Mesendoderm (in vitro differentiated cells): ENCODE data around the gene STK35.

Experiments
- DNase-seq: peaks from one replicate; pipeline ENCODE4 v3.0.0; 2013
- H2AK5ac ChIP-seq: 2 replicates; pipeline ENCODE4 v1.6.1; 2013; ENCODE audit warnings: low read length, inconsistent platforms
- H2BK120ac ChIP-seq: 2 replicates; pipeline ENCODE4 v1.6.1; 2013; ENCODE audit warnings: low read depth, mild to moderate bottlenecking, low read length, moderate library complexity, mixed read lengths
- H2BK15ac ChIP-seq: replicated peaks from 2 replicates; pipeline ENCODE4 v1.6.1; 2013; ENCODE audit warnings: low read depth, mild to moderate bottlenecking, moderate library complexity
- H2BK5ac ChIP-seq: 2 replicates; pipeline ENCODE4 v1.6.1; 2013; ENCODE audit warnings: low read length, inconsistent platforms
- H3K18ac ChIP-seq: 2 replicates; pipeline ENCODE4 v1.6.1; 2013; ENCODE audit warnings: mild to moderate bottlenecking, low read length, mixed read lengths
- H3K23ac ChIP-seq: one replicate; pipeline ENCODE4 v1.6.1; 2013; ENCODE audit warnings: low read length
- H3K27ac ChIP-seq: 2 replicates; pipeline ENCODE4 v1.5.1; 2013; ENCODE audit warnings: low read depth, mild to moderate bottlenecking, inconsistent platforms, low read length, moderate library complexity
- H3K27me3 ChIP-seq: 2 replicates; pipeline ENCODE4 v1.6.1; 2013; ENCODE audit warnings: low read length, control low read depth, mild to moderate bottlenecking, inconsistent platforms; ENCODE audit not compliant: insufficient read depth, poor library complexity
- H3K36me3 ChIP-seq: 2 replicates; pipeline ENCODE4 v1.6.1; 2013; ENCODE audit warnings: low read length, inconsistent platforms; ENCODE audit not compliant: control insufficient read depth, insufficient read depth
- H3K4ac ChIP-seq: one replicate; pipeline ENCODE4 v1.6.1; 2013; ENCODE audit warnings: low read depth, mild to moderate bottlenecking, low read length, moderate library complexity
- H3K4me1 ChIP-seq: 2 replicates; pipeline ENCODE4 v1.6.1; 2013; ENCODE audit warnings: low read depth, low read length, inconsistent platforms; ENCODE audit not compliant: control insufficient read depth
- H3K4me2 ChIP-seq: 2 replicates; pipeline ENCODE4 v1.6.1; 2013; ENCODE audit warnings: low read length
- H3K4me3 ChIP-seq: 2 replicates; pipeline ENCODE4 v1.5.1; 2013; ENCODE audit warnings: mild to moderate bottlenecking, low read length
- H3K56ac ChIP-seq: one replicate; pipeline ENCODE4 v1.6.1; 2013; ENCODE audit warnings: low read length
- H3K79me1 ChIP-seq: 2 replicates; pipeline ENCODE4 v1.6.1; 2013; ENCODE audit warnings: low read length, inconsistent platforms
- H3K79me2 ChIP-seq: 2 replicates; pipeline ENCODE4 v1.6.1; 2013; ENCODE audit warnings: mild to moderate bottlenecking, low read length; ENCODE audit not compliant: control insufficient read depth, insufficient read depth
- H3K9ac ChIP-seq: 2 replicates; pipeline ENCODE4 v1.6.1; 2013; ENCODE audit warnings: low read length, inconsistent platforms
- H4K5ac ChIP-seq: one replicate; pipeline ENCODE4 v1.6.1; 2013; ENCODE audit warnings: low read length
- H4K8ac ChIP-seq: one replicate; pipeline ENCODE4 v1.6.1; 2013; ENCODE audit warnings: low read depth, mild to moderate bottlenecking, control low read depth, low read length, moderate library complexity
- WGBS: extraction: QIAGEN DNeasy Blood & Tissue Kit; methylation state at CpG from one replicate; pipeline ENCODE4 v1.1.7; 2013; ENCODE audit warnings: low lambda C conversion rate, missing lambda C conversion rate; ENCODE audit not compliant: insufficient coverage; ENCODE audit errors: extremely low coverage; 5-methylcytosine and 5-hydroxymethylcytosine counted together

STK35 gene

GRCh38 chr20:2086980-2087377 lies 14.6 kb upstream of the STK35 start:
- H3K79me2 ChIP-seq: no peaks in the 10 kb centered on the region
- no peak overlapping the region for H3K23ac ChIP-seq
- no peaks in the 10 kb centered on the region for H3K4me1 ChIP-seq
- H4K8ac ChIP-seq: no peak overlapping the region
- no peak for DNase-seq
- no peaks in the 10 kb centered on the region for H3K27me3 ChIP-seq
- no peak overlapping the region for H2BK5ac ChIP-seq
- H2BK15ac ChIP-seq: no peak overlapping the region
- no peak overlapping the region for H3K56ac ChIP-seq
- H2AK5ac ChIP-seq: no peak overlapping the region
- no peak overlapping the region for H3K9ac ChIP-seq
- H3K36me3 ChIP-seq: no peaks in the 10 kb centered on the region
- no peaks in the 10 kb centered on the region for H3K79me1 ChIP-seq
- no peak overlapping the region for H3K4me2 ChIP-seq
- WGBS: no CpG with 5 or more reads among the region's 2 CpGs
- no peak overlapping the region for H3K18ac ChIP-seq
- no peak overlapping the region for H4K5ac ChIP-seq
- H3K4me3 ChIP-seq: no peak overlapping the region
- no peak overlapping the region for H2BK120ac ChIP-seq
- H3K27ac ChIP-seq: no peak overlapping the region
- no peak overlapping the region for H3K4ac ChIP-seq

- no peak overlapping the region for H3K23ac ChIP-seq
- DNase-seq: no peak
- H3K56ac ChIP-seq: no peak overlapping the region
- no peak overlapping the region for H2BK5ac ChIP-seq
- no peak overlapping the region for H3K27ac ChIP-seq
- H2BK120ac ChIP-seq: no peak overlapping the region
- H4K5ac ChIP-seq: no peak overlapping the region
- no peak overlapping the region for H3K4ac ChIP-seq
- no peaks in the 10 kb centered on the region for H3K27me3 ChIP-seq
- H4K8ac ChIP-seq: no peak overlapping the region
- H3K79me1 ChIP-seq: no peaks in the 10 kb centered on the region
- no peak overlapping the region for H3K4me2 ChIP-seq
- H3K18ac ChIP-seq: no peak overlapping the region
- H3K4me3 ChIP-seq: no peak overlapping the region
- H3K9ac ChIP-seq: no peak overlapping the region
- no peaks in the 10 kb centered on the region for H3K36me3 ChIP-seq
- H3K4me1 ChIP-seq: no peaks in the 10 kb centered on the region
- H2AK5ac ChIP-seq: no peak overlapping the region
- H3K79me2 ChIP-seq: no peaks in the 10 kb centered on the region
- H2BK15ac ChIP-seq: no peak overlapping the region
- no CpG with 5 or more reads among the region's 2 CpGs for WGBS
Observed at GRCh38 chr20:2088891-2089290, 12.7 kb upstream of the STK35 start.

- WGBS: no CpG with 5 or more reads among the region's 5 CpGs
- Histone ChIP-seq H2BK15ac (no peak overlapping the region), H2BK120ac (no peak overlapping the region), H4K5ac (no peak overlapping the region), H3K79me2 (no peaks in the 10 kb centered on the region), H2BK5ac (no peak overlapping the region), H4K8ac (no peak overlapping the region), H3K23ac (no peak overlapping the region), H3K4me1 (no peaks in the 10 kb centered on the region), H2AK5ac (no peak overlapping the region), H3K79me1 (no peaks in the 10 kb centered on the region), H3K27me3 (no peaks in the 10 kb centered on the region), H3K9ac (no peak overlapping the region), H3K36me3 (no peaks in the 10 kb centered on the region), H3K4ac (no peak overlapping the region), H3K56ac (no peak overlapping the region), H3K4me2 (no peak overlapping the region), H3K4me3 (no peak overlapping the region), H3K27ac (no peak overlapping the region), H3K18ac (no peak overlapping the region)
- no peak for DNase-seq
Observed at GRCh38 chr20:2089447-2089846, 12.2 kb upstream of the STK35 start.

GRCh38 chr20:2093159-2093781 lies 8.4 kb upstream of the STK35 start:
- H4K5ac ChIP-seq: no peak overlapping the region
- no peak overlapping the region for H2BK120ac ChIP-seq
- H3K27ac ChIP-seq: no peak overlapping the region
- no peaks in the 10 kb centered on the region for H3K79me2 ChIP-seq
- DNase-seq: peak; percentile 48
- H3K4me1 ChIP-seq: no peaks in the 10 kb centered on the region
- no peaks in the 10 kb centered on the region for H3K79me1 ChIP-seq
- H3K56ac ChIP-seq: no peak overlapping the region
- no CpG with 5 or more reads among the region's 4 CpGs for WGBS
- H3K36me3 ChIP-seq: no peaks in the 10 kb centered on the region
- no peak overlapping the region for H2BK15ac ChIP-seq
- no peak overlapping the region for H3K4ac ChIP-seq
- H2AK5ac ChIP-seq: no peak overlapping the region
- H3K4me2 ChIP-seq: no peak overlapping the region
- no peaks in the 10 kb centered on the region for H3K27me3 ChIP-seq
- no peak overlapping the region for H3K18ac ChIP-seq
- H4K8ac ChIP-seq: no peak overlapping the region
- no peak overlapping the region for H3K4me3 ChIP-seq
- no peak overlapping the region for H3K9ac ChIP-seq
- H2BK5ac ChIP-seq: no peak overlapping the region
- no peak overlapping the region for H3K23ac ChIP-seq

GRCh38 chr20:2093883-2094282 lies 7.7 kb upstream of the STK35 start:
- no peak overlapping the region for H2BK15ac ChIP-seq
- no peaks in the 10 kb centered on the region for H3K4me1 ChIP-seq
- no peaks in the 10 kb centered on the region for H3K36me3 ChIP-seq
- H3K9ac ChIP-seq: no peak overlapping the region
- H2BK120ac ChIP-seq: no peak overlapping the region
- H3K4ac ChIP-seq: no peak overlapping the region
- H4K8ac ChIP-seq: no peak overlapping the region
- H3K79me2 ChIP-seq: no peaks in the 10 kb centered on the region
- peak; percentile 47 for DNase-seq
- H3K79me1 ChIP-seq: no peaks in the 10 kb centered on the region
- no peak overlapping the region for H3K23ac ChIP-seq
- no peak overlapping the region for H3K4me2 ChIP-seq
- no peak overlapping the region for H3K56ac ChIP-seq
- H3K4me3 ChIP-seq: no peak overlapping the region
- WGBS: no CpG with 5 or more reads among the region's 8 CpGs
- H4K5ac ChIP-seq: no peak overlapping the region
- no peak overlapping the region for H2AK5ac ChIP-seq
- H3K27ac ChIP-seq: no peak overlapping the region
- H3K27me3 ChIP-seq: no peaks in the 10 kb centered on the region
- H3K18ac ChIP-seq: no peak overlapping the region
- H2BK5ac ChIP-seq: no peak overlapping the region
